Measurements from ENCODE around the gene WDR83. TPM values are rescaled to one million over a fixed set of nuclear protein-coding genes. Genes with fewer than 3 reads are reported as not detected.

The WDR83 gene
- total and polyA plus RNA-seq, 2 of the 8 experiments (the other 6 are each of a cell fraction or from before 2014, with no cell fraction given), result 12.6 to 15.3 TPM

GRCh38 chr19:12694641-12695040 is 28.0 kb downstream of the WDR83 start:
- Histone ChIP-seq H3K56ac (replicated peaks; ENCODE audit: insufficient read length, low read depth, low read length) (no peak overlapping the region), H3K4me2 (ENCODE audit: insufficient read depth in 1 of 2, low read depth in 2 of 2, low read length in 2 of 2) (no peak overlapping the region), H3K23me2 (ENCODE audit: low read depth, low read length) (peaks cover 7% of the 10 kb centered on the region; the same call in 1 of the 2 replicates), H3K18ac (ENCODE audit: extremely low read depth, low read length) (no peak overlapping the region), H3K4me3 (ENCODE audit: extremely low read depth in 1 of 4, insufficient read depth in 2 of 4, low read depth in 3 of 4, low read length in 4 of 4) (no peak overlapping the region), H2BK5ac (ENCODE audit: low read depth, low read length) (no peak overlapping the region), H3K79me1 (ENCODE audit: low read depth, low read length) (no peaks in the 10 kb centered on the region), H3K36me3 (ENCODE audit: control insufficient read depth in 2 of 4, insufficient read depth in 4 of 4, low read length in 3 of 4) (peaks cover 0 to 9% (median 2%) of the 10 kb centered on the region in 4 experiments; a peak in 5 of 8 replicates), H2BK120ac (replicated peaks; ENCODE audit: low read depth, low read length) (no peak overlapping the region), H3K9me3 (ENCODE audit: insufficient read depth in 2 of 2, low read depth in 1 of 2, low read length in 1 of 2) (no peaks in the 10 kb centered on the region), H3K4ac (replicated peaks; ENCODE audit: insufficient read length, low read depth, low read length) (no peak overlapping the region), H4K91ac (replicated peaks; ENCODE audit: insufficient read length, low read length) (no peak overlapping the region), H3K14ac (ENCODE audit: insufficient read length) (no peak overlapping the region), H2AK5ac (ENCODE audit: low read depth, low read length) (no peak overlapping the region), H3K4me1 (replicated peaks in 1 of 4; ENCODE audit: control insufficient read depth in 3 of 4, insufficient read depth in 4 of 4, low read length in 3 of 4) (peaks cover 0 to 4% (median 3%) of the 10 kb centered on the region in 4 experiments; a peak in 2 of 7 replicates), H4K20me1 (replicated peaks in 1 of 2; ENCODE audit: control insufficient read depth in 1 of 2, insufficient read depth in 2 of 2, low read length in 2 of 2) (peaks cover 0 to 5% of the 10 kb centered on the region in 2 experiments), H2BK20ac (ENCODE audit: low read length) (no peak overlapping the region), H3K23ac (ENCODE audit: insufficient read length) (no peak overlapping the region), H3K27ac (ENCODE audit: low read depth, low read length) (no peak overlapping the region), H4K8ac (ENCODE audit: extremely low read depth, insufficient read depth, low read length) (no peak overlapping the region), H3K9ac (replicated peaks in 1 of 4; ENCODE audit: extremely low read depth in 1 of 4, low read depth in 3 of 4, low read length in 3 of 4) (no peak overlapping the region), H4K5ac (ENCODE audit: insufficient read length, low read depth, low read length) (no peak overlapping the region), H3K27me3 (replicated peaks in 1 of 4; ENCODE audit: control insufficient read depth in 3 of 4, extremely low read depth in 1 of 4, insufficient read depth in 3 of 4, low read length in 3 of 4) (no peaks in the 10 kb centered on the region), H2BK12ac (ENCODE audit: low read depth, low read length) (no peak overlapping the region), H2BK15ac (ENCODE audit: low read length) (no peak overlapping the region), H2AFZ (ENCODE audit: low read length) (no peak overlapping the region), H3K79me2 (ENCODE audit: control insufficient read depth in 1 of 2, insufficient read depth in 2 of 2, low read length in 2 of 2) (no peaks in the 10 kb centered on the region)
- DNase-seq (ENCODE audit: low read depth in 1 of 2, low spot score in 2 of 2) (no peak), FAIRE-seq (no peak)
- POLR2A ChIA-PET (ENCODE audit: partially characterized antibody), result interaction anchor here (0.6 to 9.2 kb wide), 7 partner anchors 8 to 120 kb away, joined by 4 to 93 read pairs (median 30); partner anchors contain the start of genes DHPS, GNG14 and TNPO2
- CTCF ChIA-PET (ENCODE audit: partially characterized antibody), result interaction anchor here (1.2 to 1.3 kb wide), 2 partner anchors 20 to 22 kb away, joined by 4 to 5 read pairs; no protein-coding TSS in a partner anchor
- WGBS, 2 experiments (ENCODE audit: extremely low coverage in 1 of 2, insufficient coverage in 1 of 2, insufficient read length in 1 of 2, insufficient replicate concordance in 2 of 2, low coverage in 1 of 2, low lambda C conversion rate in 2 of 2, missing lambda C conversion rate in 1 of 2), result 91% methylated on average over 15 of the region's 16 CpGs; no CpG with 5 or more reads in 1 of the 2 experiments
- TF ChIP-seq TCF12 (IDR thresholded peaks at IDR 0.05; ENCODE audit: low read depth, low read length), result no peak
- no peak for TF ChIP-seq RNF2 (IDR thresholded peaks at IDR 0.05; ENCODE audit: borderline replicate concordance, low read depth, low read length, missing control alignments, poor library complexity, severe bottlenecking)
- no peak for TF ChIP-seq TAF1 (IDR thresholded peaks at IDR 0.05; ENCODE audit: low read depth, low read length)
- TF ChIP-seq KDM5A (IDR thresholded peaks at IDR 0.05; ENCODE audit: low read length), result no peak
- TF ChIP-seq CHD2 (IDR thresholded peaks at IDR 0.05; ENCODE audit: low read length), result no peak
- no peak for TF ChIP-seq CBX8 (IDR thresholded peaks at IDR 0.05; ENCODE audit: borderline replicate concordance, low read depth, low read length)

All from H1 (cell line).